Measurements from ENCODE around the gene CRISPLD2.
A peak's percentile ranks its signal among the peaks of the same experiment; 100 is the strongest.
"Not testable (repeated sequence)": the region's sequence is repeated elsewhere in the genome, so short reads cannot be mapped to it uniquely, and the experiment has no call there.

The CRISPLD2 gene

DNA sequence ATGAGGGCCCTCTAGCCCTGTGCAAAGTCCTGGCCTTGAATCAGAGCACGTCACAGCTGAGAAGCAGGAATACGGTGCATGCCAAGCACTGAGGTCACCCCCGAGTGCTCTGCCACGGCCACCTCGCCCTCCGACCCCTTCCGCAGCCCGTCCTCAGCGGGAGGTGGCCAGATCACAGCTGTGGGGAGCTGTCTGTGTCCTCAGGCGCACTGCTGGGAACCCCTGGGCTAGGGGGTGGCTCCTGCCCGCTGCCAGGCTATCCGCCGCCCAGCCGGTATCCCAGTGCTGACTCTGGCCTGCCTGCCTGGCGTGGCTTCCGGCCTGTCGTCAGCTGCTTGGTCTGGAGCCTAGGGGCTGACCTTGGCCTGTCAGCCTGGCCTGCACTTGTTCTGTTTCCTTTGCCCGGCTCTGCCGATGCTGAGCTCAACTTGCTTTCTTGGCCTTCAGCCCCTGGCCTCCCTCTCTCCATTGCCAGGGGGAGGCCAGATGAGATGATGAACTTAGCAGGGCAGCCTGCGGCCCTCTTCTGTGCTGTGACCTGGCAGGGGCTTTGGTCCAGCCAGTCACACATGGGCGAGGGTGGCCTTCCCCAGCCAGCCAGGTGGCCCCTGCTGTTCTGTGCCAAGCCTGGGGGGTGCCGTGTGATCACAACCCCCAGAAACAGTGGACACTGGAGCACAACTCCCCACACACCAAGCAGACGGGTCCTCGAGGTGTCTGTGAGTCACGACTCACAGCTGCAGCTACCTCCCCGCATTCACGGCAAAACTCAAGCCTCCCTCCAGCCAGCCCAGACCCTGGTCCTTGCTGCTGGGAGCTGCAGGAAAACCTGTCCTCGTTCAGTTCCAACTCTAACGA, 114.2 kb downstream of the CRISPLD2 start:
- no peak for DNase-seq

- DNase-seq: no peak
Observed at GRCh38 chr16:84937196-84938005, 117.6 kb downstream of the CRISPLD2 start.

DNA sequence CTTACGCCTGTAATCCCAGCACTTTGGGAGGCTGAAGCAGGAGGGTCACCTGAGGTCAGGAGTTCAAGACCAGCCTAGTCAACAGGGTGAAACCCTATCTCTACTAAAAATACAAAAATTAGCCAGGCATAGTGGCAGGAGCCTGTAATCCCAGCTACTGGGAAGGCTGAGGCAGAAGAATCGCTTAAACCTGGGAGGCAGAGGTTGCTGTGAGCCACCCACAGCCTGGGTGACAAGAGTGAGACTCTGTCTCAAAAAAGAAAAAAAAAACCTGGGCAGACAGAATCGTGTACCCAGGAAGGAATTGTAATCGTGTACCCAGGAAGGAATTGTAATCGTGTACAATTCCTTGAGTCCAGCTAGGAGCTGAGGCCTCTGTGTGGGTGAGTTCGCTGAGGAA, 118.8 kb downstream of the CRISPLD2 start:
- not testable (repeated sequence) for DNase-seq

- DNase-seq: no peak
Observed at GRCh38 chr16:84940670-84941551, 121.1 kb downstream of the CRISPLD2 start.

DNA sequence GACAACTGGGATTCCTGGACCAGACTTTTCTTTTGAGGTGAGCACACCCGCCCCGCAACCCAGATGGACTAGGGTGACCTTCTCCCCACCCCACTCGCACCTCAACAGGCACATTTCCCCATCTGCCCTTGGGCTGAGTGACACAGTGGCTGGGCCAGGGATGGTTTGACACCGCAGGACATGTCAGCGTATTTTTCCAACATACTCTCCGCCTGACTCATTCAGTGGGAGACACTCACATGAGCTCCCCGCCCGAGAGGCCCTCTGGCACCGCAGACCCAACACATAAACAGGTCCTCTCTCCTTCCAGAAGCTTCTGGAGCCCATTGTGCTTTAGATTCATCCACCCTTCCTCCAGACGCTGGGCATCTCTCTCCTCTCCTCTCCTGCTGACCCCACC, 122.1 kb downstream of the CRISPLD2 start:
- DNase-seq: no peak

GRCh38 chr16:84942786-84943185, 123.0 kb downstream of the CRISPLD2 start:
- DNase-seq: no peak

GRCh38 chr16:84943620-84944019, 123.8 kb downstream of the CRISPLD2 start:
- no peak for DNase-seq

DNA sequence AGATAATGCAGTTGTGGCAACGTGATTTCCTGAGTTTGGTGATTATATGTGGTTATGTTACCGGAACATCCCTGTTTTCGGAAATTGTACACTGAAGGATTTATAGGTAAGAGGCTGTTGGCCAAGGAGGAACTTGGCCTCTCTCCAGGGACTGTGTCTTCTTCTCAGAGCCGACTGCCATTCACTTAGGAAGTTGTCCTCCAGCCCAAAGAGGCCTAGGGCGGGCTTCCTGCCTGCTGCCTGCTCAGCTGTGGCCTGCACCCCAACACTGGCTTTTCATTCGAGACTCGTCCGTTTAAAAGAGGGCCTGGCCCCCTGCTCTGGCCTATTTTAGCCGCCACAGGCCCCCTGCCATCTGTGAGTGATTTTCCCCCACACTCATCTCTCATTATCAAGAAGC, 127.2 kb downstream of the CRISPLD2 start:
- no peak for DNase-seq

DNA sequence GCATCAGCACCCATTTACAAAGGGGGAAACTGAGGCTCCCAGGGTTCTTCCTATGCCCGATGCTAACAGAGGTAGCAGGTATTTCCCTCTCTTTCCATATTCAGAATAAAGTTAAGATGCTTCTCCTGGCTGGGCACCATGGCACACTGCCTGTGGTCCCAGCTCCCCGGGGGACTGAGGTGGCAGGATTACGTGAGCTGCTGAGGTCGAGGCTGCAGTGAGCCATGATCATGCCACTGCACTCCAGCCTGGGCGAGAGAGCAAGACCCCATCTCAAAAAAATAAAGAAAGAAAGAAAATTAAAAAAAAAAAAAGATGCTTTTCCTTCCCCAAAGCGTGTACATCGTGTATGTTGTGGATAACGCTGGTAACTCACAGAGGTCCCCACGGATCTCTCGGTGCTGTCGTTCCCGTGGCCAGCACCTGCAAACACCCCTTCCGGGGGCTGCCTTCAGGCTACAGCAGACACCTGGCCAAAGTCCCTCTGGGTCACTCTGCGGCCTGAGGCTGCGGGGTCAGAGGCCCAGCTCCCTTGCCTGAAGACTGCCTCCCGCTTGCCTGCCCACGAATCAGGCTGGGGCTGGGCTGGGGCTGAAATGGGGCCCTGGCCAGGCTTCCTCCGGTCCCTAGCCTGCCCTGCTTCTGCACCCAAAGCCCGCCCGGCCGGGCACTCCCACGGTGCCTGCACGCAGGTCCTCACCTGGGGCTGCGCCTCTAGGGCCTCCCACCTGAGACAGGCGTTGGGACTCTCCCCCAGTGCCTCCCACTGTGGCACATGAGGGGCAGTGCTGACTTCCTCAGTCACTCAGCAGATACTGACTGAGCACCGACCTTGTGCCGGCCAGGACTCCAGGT, 128.4 kb downstream of the CRISPLD2 start:
- no peak for DNase-seq

GRCh38 chr16:84948851-84949610, 129.2 kb downstream of the CRISPLD2 start:
- no peak for DNase-seq

DNA sequence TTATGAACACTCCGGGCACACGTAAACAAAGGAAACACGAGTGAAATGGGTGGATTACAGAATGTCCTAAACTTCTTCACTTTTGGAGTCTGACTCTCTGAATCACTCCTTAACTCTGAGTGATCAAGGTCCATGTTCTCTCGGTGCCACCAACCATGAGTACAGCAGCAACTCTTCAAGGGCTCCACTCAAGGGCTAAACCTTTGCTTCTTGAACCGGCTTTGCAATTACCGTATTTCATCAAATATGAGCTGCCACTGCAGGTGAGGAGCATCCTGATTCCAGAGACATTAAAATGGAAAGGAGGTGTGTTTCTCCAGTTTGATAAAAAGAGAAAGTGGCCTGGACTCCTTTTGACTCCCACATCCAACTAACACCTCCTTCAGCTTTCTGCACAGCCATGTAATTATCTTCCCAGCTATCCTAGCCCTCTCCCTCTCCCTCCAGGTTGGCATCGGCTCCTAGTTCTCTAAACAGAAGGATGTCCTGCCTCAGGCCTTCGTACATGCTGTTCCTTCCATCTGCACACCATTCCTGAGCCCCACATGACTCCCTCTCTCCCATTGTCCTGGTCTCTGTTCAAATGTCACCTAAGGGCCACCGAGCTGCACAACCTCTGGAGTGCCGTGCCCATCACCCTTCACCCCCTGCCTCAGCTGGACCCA, 130.1 kb downstream of the CRISPLD2 start:
- DNase-seq: no peak

- no peak for DNase-seq
Observed at GRCh38 chr16:84950906-84951305, 131.1 kb downstream of the CRISPLD2 start.

DNA sequence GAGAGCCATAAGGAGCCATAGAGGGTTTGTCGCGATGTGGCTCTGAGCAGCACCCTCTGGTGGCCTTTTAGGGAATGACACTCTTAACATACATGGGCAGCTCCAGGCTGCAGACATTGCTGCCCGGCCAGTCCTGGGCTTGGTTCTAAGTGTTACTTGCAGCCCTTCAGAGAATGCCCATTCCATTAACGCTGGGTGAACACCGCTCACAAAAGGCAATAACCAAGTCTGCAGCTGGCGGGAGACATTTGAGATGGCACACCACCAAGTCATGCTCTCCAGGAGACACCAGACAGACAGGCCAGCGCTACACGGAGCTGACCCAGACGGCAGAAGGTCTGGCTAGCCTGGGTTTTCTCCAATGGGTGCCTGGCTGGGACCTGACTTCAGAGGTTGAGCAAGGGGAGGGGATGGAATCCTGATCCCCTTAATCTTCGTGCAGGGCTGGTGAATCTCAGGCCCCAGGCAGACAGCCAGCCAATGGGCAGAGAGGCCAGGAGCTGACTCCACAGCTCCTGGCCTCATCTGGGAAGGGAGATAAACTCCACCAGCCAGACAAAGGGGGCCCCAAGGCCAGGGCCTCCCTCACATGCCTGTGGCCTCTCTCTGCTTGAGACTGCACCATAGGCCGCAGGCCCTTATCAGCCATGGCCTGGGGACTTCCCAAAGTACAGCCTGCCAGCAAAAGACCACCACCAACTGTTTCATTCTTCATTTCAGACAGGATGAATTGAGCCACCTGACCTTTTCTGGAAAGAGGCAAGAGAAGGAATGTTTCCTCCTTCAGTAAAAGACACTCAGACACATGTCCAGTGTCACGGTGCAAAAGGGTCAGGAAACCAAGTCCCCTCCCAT, 132.8 kb downstream of the CRISPLD2 start:
- peak; percentile 24 for DNase-seq

DNA sequence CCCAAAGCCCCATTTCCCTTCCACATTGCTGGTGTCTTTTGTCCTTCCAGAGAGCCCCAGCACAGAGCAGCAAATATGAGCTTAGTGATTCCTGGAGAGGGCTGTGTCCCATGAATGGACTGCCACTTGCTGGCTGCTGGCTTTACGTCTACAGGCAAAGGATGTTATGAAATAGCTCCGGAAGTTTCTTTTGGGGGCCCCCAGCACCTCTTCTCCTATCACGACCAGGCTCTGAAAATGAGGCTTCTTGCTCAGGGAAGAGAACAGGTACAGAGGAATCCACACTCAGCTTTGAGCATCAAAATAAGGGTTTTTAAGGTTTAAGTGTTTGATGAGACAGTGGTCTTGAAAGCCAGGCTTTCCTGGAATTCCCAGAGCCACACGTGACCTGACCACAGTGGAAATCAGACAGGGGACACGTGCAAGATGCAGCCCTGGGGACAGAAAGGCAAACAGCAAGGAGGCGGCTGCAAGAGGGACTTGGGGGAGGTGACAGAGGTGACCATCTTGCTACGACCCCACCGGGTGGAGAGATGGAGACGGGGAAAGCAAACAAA, 133.5 kb downstream of the CRISPLD2 start:
- no peak for DNase-seq

GRCh38 chr16:84955427-84955826, 135.6 kb downstream of the CRISPLD2 start:
- DNase-seq: no peak

DNA sequence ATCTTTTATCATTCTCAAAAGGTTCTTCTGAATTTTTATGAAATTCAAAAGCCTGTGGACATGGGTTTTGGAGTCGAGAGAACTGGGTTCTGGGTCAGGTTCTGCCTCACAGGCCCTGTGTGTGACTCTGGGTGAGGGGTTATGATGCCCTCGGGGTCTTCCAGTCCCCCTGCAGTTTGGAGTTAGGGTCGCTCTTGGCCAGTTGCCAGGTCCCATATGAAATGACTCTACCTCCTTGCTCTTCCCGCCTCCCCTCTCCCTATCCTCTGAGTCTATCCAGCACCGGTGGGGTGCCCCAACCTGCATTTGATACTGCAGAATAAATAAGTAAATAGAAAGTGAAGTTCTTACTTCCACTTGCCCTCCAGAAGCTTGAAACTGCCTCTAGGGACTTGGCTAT, 137.4 kb downstream of the CRISPLD2 start:
- no peak for DNase-seq

DNA sequence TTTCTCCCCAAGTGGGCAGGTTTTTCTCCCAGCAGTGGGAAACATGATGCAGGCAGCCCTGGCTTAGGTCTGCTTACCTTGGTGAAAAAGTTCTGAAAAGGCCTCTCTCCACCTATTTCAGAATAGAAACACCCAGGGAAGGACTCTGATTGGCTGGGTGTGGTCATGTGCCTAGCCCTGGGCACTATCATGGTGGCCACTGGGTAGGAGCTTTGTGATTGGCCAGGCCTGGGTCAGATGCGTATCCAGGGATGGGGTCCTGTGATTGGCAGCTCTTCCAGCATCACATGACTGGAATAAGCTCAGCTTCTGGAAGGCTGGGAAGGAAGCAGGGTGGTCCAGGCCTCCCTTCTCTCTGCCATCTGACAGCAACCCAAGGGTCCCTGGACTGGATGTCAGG, 138.0 kb downstream of the CRISPLD2 start:
- no peak for DNase-seq

Data from NK-92 treated with Interleukin-12 subunit alpha and Interleukin-12 subunit beta, amount 100 ng/mL, for 24 hours (cell line).